ENCODE measurements around the gene IL27RA.

- TF ChIP-seq, protein P1, sequence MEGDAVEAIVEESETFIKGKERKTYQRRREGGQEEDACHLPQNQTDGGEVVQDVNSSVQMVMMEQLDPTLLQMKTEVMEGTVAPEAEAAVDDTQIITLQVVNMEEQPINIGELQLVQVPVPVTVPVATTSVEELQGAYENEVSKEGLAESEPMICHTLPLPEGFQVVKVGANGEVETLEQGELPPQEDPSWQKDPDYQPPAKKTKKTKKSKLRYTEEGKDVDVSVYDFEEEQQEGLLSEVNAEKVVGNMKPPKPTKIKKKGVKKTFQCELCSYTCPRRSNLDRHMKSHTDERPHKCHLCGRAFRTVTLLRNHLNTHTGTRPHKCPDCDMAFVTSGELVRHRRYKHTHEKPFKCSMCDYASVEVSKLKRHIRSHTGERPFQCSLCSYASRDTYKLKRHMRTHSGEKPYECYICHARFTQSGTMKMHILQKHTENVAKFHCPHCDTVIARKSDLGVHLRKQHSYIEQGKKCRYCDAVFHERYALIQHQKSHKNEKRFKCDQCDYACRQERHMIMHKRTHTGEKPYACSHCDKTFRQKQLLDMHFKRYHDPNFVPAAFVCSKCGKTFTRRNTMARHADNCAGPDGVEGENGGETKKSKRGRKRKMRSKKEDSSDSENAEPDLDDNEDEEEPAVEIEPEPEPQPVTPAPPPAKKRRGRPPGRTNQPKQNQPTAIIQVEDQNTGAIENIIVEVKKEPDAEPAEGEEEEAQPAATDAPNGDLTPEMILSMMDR (IDR thresholded peaks at IDR 0.05), result no peak
- TF ChIP-seq POLR2AphosphoS5 (IDR thresholded peaks at IDR 0.05) (no peak), EP300 (IDR thresholded peaks at IDR 0.05) (no peak)
Measured at GRCh38 chr19:14056069-14056666, 24.6 kb downstream of the IL27RA start.

All from stomach (tissue), 4 donors.